GM19240 (cell line): ENCODE results near the gene PCYT2.
"Not testable (repeated sequence)": the region's sequence is repeated elsewhere in the genome, so short reads cannot be mapped to it uniquely, and the experiment has no call there.

Experiments
- DNase-seq: peaks from one replicate; pipeline ENCODE4 v3.0.0; 2011; ENCODE audit warnings: low spot score; ENCODE audit not compliant: insufficient read length

The PCYT2 gene

GRCh38 chr17:81927653-81928543 lies 16.7 kb upstream of the PCYT2 start, which contains the start of gene MAFG:
TSS of gene MAFG (minus strand) at chr17:81927735. CDS start at chr17:81923185, 4,550 bp downstream.
- DNase-seq: peak; percentile 99

DNA sequence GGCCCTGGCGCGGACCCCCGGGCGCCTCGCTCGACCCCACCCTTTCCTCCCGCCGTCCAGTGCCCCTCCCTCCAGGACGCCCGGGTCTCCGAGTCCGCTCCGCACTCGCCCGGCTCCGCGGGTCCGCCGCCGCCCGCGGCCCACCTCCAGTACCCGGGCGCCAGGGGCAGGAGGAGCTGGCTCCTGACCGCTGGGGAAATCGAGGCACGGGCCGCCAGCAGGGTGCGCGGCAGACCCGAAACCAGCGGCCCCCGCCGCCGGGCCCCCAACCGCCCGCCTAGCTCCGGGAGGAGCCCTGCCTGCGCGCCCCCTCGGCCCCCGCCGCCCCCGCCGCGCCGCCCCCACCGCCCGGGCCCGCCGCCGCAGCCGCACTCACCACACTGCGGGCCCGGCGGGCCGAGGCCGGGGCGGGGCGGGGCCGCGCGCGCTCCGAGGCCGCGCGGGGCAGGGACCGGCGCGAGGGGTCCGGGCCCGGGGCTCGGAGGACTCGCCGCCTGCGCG lies 16.0 kb upstream of the PCYT2 start:
- DNase-seq: no peak

DNA sequence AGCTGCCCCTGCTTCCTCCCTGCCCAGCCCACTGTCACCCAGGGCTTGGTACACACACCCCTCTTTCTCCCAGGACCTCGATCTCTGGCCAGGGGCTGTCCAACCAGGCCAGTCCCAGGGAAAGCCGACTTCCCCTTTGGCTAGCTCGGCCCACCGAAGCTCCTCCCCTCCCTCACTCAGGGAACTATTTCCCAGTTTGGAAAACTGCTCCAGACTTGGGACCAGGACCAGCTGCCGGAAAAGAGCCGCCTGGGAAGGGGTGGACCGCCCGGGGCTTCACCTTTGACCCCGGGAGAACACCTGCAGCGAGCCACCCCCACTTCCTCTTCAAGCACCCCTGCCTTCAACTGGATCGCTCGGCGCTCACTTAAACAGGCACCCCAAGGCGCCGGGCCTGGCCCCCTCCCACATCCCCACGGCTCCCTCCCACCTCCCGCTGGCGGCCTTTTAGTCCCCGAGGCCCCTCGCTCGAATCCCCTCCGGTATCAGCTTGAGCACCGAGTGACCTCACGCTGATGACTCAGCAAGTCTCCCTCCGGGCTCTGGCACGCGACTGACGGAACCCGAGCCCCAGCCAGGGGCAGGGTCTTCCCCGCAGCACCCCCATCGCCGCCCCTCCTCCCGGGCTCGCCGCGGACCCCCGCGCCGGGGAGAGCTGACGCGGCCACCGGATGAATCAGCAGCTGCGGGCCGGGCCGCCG lies 15.4 kb upstream of the PCYT2 start:
- DNase-seq: peak; percentile 83

GRCh38 chr17:81925860-81926450 lies 14.8 kb upstream of the PCYT2 start:
- DNase-seq: no peak

DNA sequence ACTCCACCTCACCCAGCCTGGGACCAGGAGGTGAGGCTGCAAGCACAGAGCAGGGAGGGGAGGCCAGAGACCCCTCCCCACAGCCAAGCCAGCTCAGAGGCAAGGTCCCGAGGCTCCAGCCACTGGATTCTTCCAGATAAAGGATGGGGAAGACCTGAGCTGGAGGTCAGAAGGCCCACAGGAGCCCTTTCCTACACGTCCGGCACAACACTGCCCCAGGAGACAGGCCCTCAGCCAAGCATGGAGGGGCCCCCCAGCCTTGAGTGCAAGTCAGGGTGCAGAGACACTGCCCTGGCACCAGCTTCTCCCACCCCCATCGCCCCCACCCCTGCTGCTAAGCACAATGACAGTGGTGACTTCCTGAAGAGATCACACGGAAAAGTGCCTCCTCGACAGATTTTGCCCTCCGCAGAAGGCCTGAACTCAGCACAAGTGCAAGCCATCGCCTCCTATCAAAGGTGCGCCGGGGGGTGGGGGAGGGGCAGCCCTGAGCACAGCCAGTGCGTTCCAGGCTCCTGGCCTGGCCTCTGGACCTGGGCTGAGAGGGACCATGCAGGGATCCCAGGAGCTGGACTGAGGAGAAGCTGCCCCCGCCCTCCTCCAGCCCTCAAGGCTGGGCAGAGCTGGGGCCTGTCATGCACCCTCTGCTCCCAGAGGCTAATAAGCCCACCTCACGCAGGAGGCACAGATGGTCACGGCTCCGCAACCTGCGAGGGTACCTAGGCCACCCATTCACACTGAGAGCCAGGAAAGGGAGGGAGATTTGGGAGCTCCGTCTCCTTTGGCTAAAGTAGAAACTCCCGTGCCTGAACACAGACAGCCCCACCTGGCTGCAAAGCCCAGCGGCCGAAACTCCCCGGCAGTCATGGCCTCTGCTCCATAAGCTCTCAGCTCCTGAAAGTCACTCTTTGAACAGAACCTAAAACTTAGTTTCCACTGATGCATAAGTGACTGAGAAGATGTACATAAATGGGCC lies 13.6 kb upstream of the PCYT2 start:
- no peak for DNase-seq

- no peak for DNase-seq
These were observed 12.4 kb upstream of the PCYT2 start for GRCh38 chr17:81923302-81924260.

DNA sequence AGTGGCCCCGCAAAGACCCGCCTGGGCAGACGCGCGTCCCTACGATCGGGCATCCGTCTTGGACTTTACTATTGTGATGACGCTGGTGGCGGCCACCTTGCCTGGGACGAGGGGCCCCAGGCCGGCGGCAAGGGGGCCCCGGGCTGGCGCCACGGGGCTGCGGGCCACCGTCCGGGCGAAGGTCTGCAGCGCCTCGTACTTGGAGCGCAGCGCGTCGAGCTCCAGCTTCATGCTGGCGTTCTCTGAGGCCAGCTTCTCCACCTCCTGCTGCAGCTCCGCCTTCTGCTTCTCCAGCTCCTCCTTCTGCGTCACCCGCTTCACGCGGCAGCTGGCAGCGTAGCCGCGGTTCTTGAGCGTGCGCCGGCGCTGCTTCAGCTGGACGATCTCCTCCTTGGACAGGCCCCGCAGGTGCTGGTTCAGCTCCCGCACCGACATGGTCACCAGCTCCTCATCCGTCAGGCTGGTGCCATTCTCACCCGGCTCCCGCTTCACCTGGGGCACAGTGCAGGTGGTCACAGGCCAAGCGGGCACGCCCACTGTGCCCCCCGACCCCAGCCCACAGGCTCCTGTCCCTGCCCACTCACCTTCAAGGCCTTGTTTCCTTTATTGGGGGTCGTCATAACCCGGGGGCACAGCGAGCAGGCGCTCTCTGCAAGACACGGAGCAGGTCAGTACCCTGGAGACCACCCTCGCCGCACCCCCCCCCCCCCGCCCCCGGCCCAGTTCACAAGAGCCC lies 11.5 kb upstream of the PCYT2 start:
- DNase-seq: no peak

DNA sequence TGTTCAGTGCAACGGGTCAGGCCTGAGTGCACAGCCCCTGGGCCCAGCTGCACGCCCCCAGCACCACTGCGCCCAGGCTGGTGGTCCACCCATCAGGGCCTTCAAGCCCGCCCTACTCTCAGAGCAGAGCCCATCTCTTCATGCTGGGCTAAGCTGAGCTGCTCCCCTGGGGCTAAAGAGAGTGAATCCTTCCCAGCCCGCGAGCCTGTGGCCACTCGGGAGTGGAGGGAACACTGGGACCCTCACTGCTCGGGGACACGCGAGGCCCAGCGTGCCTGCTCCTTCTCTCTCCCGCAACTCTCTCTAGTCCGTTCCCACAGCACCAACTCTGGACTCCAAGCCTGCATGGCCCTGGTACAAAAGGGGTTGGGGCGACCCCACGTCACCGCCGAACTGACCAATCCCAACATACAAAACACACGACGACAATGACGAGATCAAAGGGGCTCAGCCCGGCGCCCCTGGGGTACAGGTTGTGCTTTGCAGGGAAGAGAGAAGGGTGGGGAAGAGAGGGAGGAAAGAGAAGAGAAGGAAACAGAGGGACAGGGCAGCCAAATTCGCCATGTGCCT lies 10.9 kb upstream of the PCYT2 start:
- DNase-seq: no peak

DNA sequence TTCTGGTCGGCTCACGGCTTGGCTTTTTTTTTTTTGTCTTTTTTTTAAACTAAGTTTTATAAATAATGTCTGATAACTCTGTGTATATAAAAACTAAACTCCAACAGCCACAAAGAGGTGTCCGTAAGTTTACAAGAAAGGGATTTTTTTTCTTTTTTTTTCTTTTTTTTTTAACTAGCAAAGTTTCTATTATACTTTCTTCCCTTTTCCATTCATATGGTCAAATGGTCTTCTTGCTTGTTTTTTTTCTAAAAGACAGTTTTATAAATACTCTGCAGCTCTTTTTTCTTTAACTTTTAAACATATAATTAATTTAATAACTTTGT lies 10.3 kb upstream of the PCYT2 start:
- no peak for DNase-seq

- DNase-seq: no peak
These were observed 9.7 kb upstream of the PCYT2 start for GRCh38 chr17:81920612-81921536.

- DNase-seq: no peak
These were observed 7.8 kb upstream of the PCYT2 start for GRCh38 chr17:81918832-81919545.

DNA sequence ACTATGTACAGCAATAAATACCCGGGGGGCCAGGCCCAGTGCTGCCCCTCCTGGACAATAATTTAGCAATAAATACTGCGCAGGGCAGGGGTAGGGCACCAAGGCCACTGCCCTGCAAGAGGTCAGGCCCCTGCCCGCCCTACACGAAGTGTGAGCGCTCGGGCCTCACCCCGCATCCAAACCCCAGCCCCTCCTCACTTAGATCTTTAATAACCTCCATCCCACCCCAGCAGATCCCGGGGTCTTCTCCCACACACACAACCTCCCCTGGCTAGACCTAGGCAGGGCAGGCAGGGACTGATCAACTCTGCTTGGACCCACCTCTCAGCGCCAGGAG lies 7.1 kb upstream of the PCYT2 start:
- DNase-seq: not testable (repeated sequence)

DNA sequence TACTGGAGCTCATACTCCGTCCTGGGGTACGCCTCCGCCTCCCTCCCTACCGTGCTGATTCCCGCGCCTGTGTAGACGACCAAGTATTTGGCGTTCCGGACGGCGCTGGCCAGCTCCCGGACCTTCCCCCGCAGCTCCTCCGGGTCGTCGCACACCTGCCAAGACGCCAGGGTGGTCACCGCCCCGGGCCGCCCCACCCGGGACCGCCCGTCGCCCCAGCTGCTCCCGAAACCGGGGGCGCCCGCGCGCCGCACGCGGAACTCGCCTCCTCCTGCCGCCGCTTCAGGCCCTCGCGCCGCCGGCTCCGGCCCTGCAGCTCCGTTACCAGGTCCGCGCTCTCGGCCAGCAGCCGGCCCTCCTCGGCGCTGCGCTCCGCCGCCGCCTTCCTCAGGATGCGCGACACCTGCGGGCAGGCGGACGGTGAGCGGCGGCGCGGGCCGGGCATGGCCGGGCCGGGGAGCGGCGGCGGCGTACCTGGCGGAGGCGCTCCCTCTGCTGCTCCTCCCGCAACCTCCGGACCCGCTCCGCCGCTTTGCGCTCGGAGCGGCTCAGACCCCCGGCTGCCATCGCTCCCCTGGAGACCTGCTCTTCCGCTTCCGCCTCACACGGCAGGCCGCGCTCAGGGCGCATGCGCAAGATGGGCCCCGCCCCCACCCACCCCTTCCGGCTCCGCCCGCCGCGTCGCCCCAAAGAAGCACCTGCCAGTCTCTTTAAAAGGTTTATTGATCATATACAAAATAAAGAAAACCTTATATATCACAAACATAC lies 6.5 kb upstream of the PCYT2 start, which contains the start of gene SIRT7:
SIRT7 (minus strand) TSS at position 612 of the 768 bp plus-strand sequence; CDS start at position 567, 45 bp downstream.
- DNase-seq: peak; percentile 100

DNA sequence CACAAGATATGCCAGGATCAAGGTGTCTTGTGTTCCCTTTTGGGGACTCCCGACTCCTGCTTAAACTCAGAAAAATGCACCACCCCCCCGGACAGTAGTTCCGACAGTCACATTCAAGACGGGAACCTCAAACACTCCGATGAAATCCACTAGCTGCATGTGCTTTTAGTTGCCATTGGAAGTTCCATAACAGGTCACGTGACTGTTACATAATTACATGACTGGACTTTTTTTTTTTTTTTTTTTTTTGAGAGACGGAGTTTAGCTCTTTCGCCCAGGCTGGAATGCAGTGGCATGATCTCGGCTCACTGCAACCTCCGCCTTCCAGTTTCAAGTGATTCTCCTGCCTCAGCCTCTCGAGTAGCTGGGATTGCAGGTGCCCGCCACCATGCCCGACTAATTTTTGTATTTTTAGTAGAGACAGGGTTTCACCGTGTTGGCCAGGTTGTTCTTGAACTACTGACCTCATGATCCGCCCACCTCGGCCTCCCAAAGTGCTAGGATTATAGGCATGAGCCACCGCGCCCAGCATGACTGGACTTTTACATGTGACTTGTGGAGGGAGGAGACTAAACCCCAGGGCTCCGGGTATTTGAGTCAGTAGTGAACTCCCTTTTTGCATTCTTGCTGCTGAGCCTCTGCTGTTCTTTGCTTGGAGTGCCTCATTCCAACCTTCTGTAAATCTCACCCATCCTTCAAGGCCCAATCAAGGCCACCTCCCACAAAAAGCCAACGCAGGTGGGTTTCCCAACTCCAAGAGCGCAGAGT lies 5.2 kb upstream of the PCYT2 start:
- no peak for DNase-seq

- no peak for DNase-seq
These were observed 4.1 kb upstream of the PCYT2 start for GRCh38 chr17:81915331-81915730.
